Endodermal cell (in vitro differentiated cells): ENCODE data around the gene CBFA2T3. TPM values are rescaled to one million over a fixed set of nuclear protein-coding genes. Genes with fewer than 3 reads are reported as not detected.

ENCODE experiments used
- DNase-seq: peaks from one replicate; pipeline ENCODE4 v3.0.0-alpha.2; 2017
- H3K27ac ChIP-seq: 2 replicates; pipeline ENCODE4 v1.5.1; 2013; ENCODE audit warnings: mild to moderate bottlenecking, low read depth, low read length, moderate library complexity
- H3K27me3 ChIP-seq: 2 replicates; pipeline ENCODE4 v1.6.1; 2013; ENCODE audit warnings: mild to moderate bottlenecking, low read length, moderate library complexity; ENCODE audit not compliant: insufficient read depth, control insufficient read depth, poor library complexity, severe bottlenecking
- H3K36me3 ChIP-seq: 2 replicates; pipeline ENCODE4 v1.7.0; 2013; ENCODE audit warnings: mild to moderate bottlenecking, low read length, moderate library complexity; ENCODE audit not compliant: control insufficient read depth, insufficient read depth
- H3K4me1 ChIP-seq: one replicate; pipeline ENCODE4 v1.7.0; 2013; ENCODE audit warnings: low read length; ENCODE audit not compliant: control insufficient read depth, insufficient read depth
- H3K4me3 ChIP-seq: 2 replicates; pipeline ENCODE4 v1.5.1; 2013; ENCODE audit warnings: mild to moderate bottlenecking, low read length, moderate library complexity
- H3K9ac ChIP-seq: 2 replicates; pipeline ENCODE4 v1.6.1; 2013; ENCODE audit warnings: mild to moderate bottlenecking, low read length, moderate library complexity; ENCODE audit not compliant: poor library complexity, severe bottlenecking; ENCODE audit errors: extremely low read depth
- H3K9me3 ChIP-seq: 2 replicates; pipeline ENCODE4 v1.6.1; 2013; ENCODE audit warnings: mild to moderate bottlenecking, low read length, moderate library complexity; ENCODE audit not compliant: control insufficient read depth
- H3K27ac Mint-ChIP-seq: 2 replicates; pipeline ENCODE4 v1.8.0; 2020; ENCODE audit warnings: mixed read lengths
- H3K27me3 Mint-ChIP-seq: 2 replicates; pipeline ENCODE4 v1.8.0; 2021; ENCODE audit warnings: mild to moderate bottlenecking, mixed read lengths; ENCODE audit not compliant: insufficient read depth
- H3K36me3 Mint-ChIP-seq: 2 replicates; pipeline ENCODE4 v1.8.0; 2020; ENCODE audit warnings: low read depth, mixed read lengths
- H3K4me1 Mint-ChIP-seq: 2 replicates; pipeline ENCODE4 v1.8.0; 2020; ENCODE audit warnings: mixed read lengths
- H3K4me3 Mint-ChIP-seq: 2 replicates; pipeline ENCODE4 v1.8.0; 2020; ENCODE audit warnings: mild to moderate bottlenecking, moderate library complexity, mixed read lengths
- H3K9me3 Mint-ChIP-seq: 2 replicates; pipeline ENCODE4 v1.8.0; 2020; ENCODE audit warnings: mild to moderate bottlenecking, mixed read lengths
- CTCF ChIP-seq: fragments of 200-600 bp; sonication (generic); conservative IDR thresholded peaks from 2 replicates; pipeline ENCODE4 v1.5.0; 2021; ENCODE audit warnings: antibody characterized with exemption, mild to moderate bottlenecking
- WGBS, 2 experiments: methylation state at CpG; one replicate each; pipeline versions ENCODE4 v1.1.5 to v1.1.7; 2013; ENCODE audit warnings: missing lambda C conversion rate in 2 of 2, mixed read lengths in 1 of 2; ENCODE audit not compliant: insufficient coverage in 1 of 2, insufficient read length in 1 of 2; 5-methylcytosine and 5-hydroxymethylcytosine counted together
- total RNA-seq, 2 donors: library from RNA; stranded (reverse); fragmentation: NEBNext Ultra II Directional in 1 of 2; extraction: Animal tissue kit (Norgen Biotek cat#: 25700) in 1 of 2; gene quantifications; 2 replicates in 1 of 2; 3 replicates in 1 of 2; pipeline ENCODE4 v1.2.1, GENCODE V29; 2021

The CBFA2T3 gene
- total RNA-seq, 2 donors from 2014 or later: 1.0 to 3.1 TPM

GRCh38 chr16:88899901-88900661 is 76.9 kb downstream of the CBFA2T3 start:
- H3K27ac ChIP-seq: no peak overlapping the region
- no peaks in the 10 kb centered on the region for H3K4me1 ChIP-seq
- H3K9ac ChIP-seq: no peak overlapping the region
- Mint-ChIP-seq H3K9me3 (no peaks in the 10 kb centered on the region), H3K27ac (no peak overlapping the region), H3K27me3 (no peaks in the 10 kb centered on the region), H3K36me3 (no peaks in the 10 kb centered on the region), H3K4me3 (no peak overlapping the region), H3K4me1 (no peaks in the 10 kb centered on the region)
- DNase-seq: no peak
- 89 to 93% methylated on average over 34 to 41 of the region's 41 CpGs for WGBS, 2 experiments
- no peak overlapping the region for H3K4me3 ChIP-seq
- H3K27me3 ChIP-seq: no peaks in the 10 kb centered on the region
- no peak for TF ChIP-seq CTCF
- H3K9me3 ChIP-seq: no peaks in the 10 kb centered on the region
- H3K36me3 ChIP-seq: no peaks in the 10 kb centered on the region

- Mint-ChIP-seq H3K4me1 (no peaks in the 10 kb centered on the region), H3K9me3 (no peaks in the 10 kb centered on the region), H3K27ac (no peak overlapping the region), H3K4me3 (no peak overlapping the region), H3K27me3 (no peaks in the 10 kb centered on the region), H3K36me3 (no peaks in the 10 kb centered on the region)
- TF ChIP-seq CTCF: no peak
- Histone ChIP-seq H3K4me3 (no peak overlapping the region), H3K4me1 (no peaks in the 10 kb centered on the region), H3K36me3 (no peaks in the 10 kb centered on the region), H3K9me3 (no peaks in the 10 kb centered on the region), H3K9ac (no peak overlapping the region), H3K27ac (no peak overlapping the region), H3K27me3 (no peaks in the 10 kb centered on the region)
- no peak for DNase-seq
- WGBS, 2 experiments: 91% methylated on average over 23 to 34 of the region's 34 CpGs
These were observed 79.1 kb downstream of the CBFA2T3 start for GRCh38 chr16:88897696-88898425.

- no peaks in the 10 kb centered on the region for H3K36me3 Mint-ChIP-seq
- no peaks in the 10 kb centered on the region for H3K36me3 ChIP-seq
- H3K4me1 ChIP-seq: no peaks in the 10 kb centered on the region
- no peak overlapping the region for H3K9ac ChIP-seq
- 90 to 92% methylated on average over 49 to 57 of the region's 57 CpGs for WGBS, 2 experiments
- no peak for DNase-seq
- no peak overlapping the region for H3K27ac Mint-ChIP-seq
- H3K27me3 Mint-ChIP-seq: no peaks in the 10 kb centered on the region
- H3K27ac ChIP-seq: no peak overlapping the region
- H3K4me1 Mint-ChIP-seq: no peaks in the 10 kb centered on the region
- H3K9me3 ChIP-seq: no peaks in the 10 kb centered on the region
- H3K9me3 Mint-ChIP-seq: no peaks in the 10 kb centered on the region
- no peak overlapping the region for H3K4me3 ChIP-seq
- no peak for TF ChIP-seq CTCF
- no peak overlapping the region for H3K4me3 Mint-ChIP-seq
- no peaks in the 10 kb centered on the region for H3K27me3 ChIP-seq
These were observed 80.6 kb downstream of the CBFA2T3 start for GRCh38 chr16:88896238-88897070.
